GM08714 (cell line): ENCODE results near the gene RCBTB1.

Experiments used
- H3K4me3 ChIP-seq: fragments of 200-500 bp; sonication (Bioruptor generic); 2 replicates; pipeline ENCODE4 v1.5.1; 2014; ENCODE audit warnings: mild to moderate bottlenecking, low read length, inconsistent platforms
- ZNF274 ChIP-seq: IDR thresholded peaks from 2 replicates; pipeline ENCODE4 v1.6.1; 2012; ENCODE audit warnings: mild to moderate bottlenecking, low read depth, low read length

Gene RCBTB1

GRCh38 chr13:49585220-49586157 lies at the start of gene RCBTB1:
TSS of gene RCBTB1 (minus strand) at chr13:49585558. CDS start at chr13:49567279, 18,279 bp downstream.
- TF ChIP-seq ZNF274, result no peak

GRCh38 chr13:49633710-49634109 lies 48.4 kb upstream of the RCBTB1 start:
- no peak for TF ChIP-seq ZNF274
- no peak overlapping the region for H3K4me3 ChIP-seq

More at GRCh38 chr13:49585220-49586157, at the start of gene RCBTB1:
- H3K4me3 ChIP-seq, result peak within 1 kb of the TSS; percentile 85

- no peak overlapping the region for H3K4me3 ChIP-seq
- no peak for TF ChIP-seq ZNF274
Measured at GRCh38 chr13:49632156-49632555, 46.8 kb upstream of the RCBTB1 start.

DNA sequence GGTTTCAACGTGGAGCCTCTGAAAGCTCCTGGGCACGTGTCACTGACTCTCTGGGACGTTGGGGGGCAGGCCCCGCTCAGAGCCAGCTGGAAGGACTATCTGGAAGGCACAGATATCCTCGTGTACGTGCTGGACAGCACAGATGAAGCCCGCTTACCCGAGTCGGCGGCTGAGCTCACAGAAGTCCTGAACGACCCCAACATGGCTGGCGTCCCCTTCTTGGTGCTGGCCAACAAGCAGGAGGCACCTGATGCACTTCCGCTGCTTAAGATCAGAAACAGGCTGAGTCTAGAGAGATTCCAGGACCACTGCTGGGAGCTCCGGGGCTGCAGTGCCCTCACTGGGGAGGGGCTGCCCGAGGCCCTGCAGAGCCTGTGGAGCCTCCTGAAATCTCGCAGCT lies 45.2 kb upstream of the RCBTB1 start:
- no peak for TF ChIP-seq ZNF274

DNA sequence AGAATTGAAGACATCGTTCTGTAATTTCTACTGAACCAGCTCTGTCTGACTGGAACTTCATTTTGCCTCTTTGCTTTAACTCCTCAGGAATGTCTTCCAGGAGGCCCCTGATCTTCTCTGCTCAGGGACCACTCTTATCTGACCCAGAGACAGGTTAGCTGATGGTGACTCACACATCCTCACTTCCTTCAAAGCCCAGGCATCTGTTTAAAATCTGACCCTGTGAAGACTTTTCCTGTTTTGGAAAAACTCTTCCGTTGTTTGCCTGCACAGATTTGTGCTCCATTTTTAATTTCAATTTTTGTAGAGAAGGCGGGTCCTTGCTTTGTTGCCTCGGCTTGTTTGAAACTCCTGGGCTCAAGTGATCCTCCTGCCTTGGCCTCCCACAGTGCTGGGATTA lies 44.6 kb upstream of the RCBTB1 start:
- no peak for TF ChIP-seq ZNF274
- H3K4me3 ChIP-seq, result peak overlapping the region; percentile 24; the same call in 1 of the 2 replicates

More for the DNA sequence above, 45.2 kb upstream of the RCBTB1 start:
- H3K4me3 ChIP-seq, result no peak overlapping the region

- H3K4me3 ChIP-seq, result peak overlapping the region; percentile 76; the same call in 1 of the 2 replicates
- TF ChIP-seq ZNF274, result no peak
Measured at GRCh38 chr13:49629196-49629938, 44.0 kb upstream of the RCBTB1 start.

- peak within 1 kb of the TSS; percentile 76; the same call in 1 of the 2 replicates for H3K4me3 ChIP-seq
- no peak for TF ChIP-seq ZNF274
Measured at GRCh38 chr13:49627831-49628652, 42.7 kb upstream of the RCBTB1 start, which contains the start of gene ARL11. TSS of gene ARL11 (plus strand) at chr13:49628507. CDS start at chr13:49630448, 1,941 bp downstream.

- TF ChIP-seq ZNF274, result no peak
- H3K4me3 ChIP-seq, result no peak overlapping the region
Measured at GRCh38 chr13:49625392-49626079, 40.2 kb upstream of the RCBTB1 start.

- TF ChIP-seq ZNF274, result no peak
Measured at GRCh38 chr13:49624229-49624628, 38.9 kb upstream of the RCBTB1 start.

DNA sequence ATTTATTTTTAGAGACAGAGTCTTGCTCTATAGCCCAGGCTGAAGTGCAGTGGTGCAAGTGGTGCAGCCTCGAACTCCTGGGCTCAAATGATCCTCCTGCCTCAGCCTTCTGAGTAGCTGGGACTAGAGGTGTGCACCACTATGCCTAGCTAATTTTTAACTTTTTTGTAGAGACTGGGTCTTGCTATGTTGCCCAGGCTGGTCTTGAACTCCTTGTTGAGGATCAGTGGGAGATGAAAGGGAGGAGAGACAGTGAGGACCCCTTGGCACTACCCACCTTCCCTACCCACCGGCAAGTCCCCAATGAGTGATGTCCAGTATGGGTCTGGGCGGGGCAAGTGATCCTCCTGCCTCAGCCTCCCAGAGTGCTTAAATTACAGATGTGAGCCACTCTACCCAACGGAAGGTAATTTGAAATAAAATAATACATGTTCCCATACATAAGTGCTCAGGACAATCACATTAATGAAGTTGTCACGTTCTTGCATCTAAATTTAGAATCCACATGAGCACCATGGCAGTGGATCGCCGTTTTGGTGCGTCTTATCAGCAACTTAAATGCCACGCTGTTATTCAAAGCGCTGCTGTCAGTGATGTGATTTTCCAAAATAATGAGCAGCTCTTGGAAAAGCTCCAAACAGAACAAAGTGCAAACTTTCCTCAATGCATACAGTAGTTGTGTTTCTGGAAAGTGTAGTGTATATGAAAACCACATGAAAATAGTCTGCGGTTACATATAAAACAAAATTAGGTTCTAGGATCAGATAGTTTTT lies 37.0 kb upstream of the RCBTB1 start:
- no peak overlapping the region for H3K4me3 ChIP-seq
- no peak for TF ChIP-seq ZNF274

More at GRCh38 chr13:49624229-49624628, 38.9 kb upstream of the RCBTB1 start:
- no peak overlapping the region for H3K4me3 ChIP-seq

DNA sequence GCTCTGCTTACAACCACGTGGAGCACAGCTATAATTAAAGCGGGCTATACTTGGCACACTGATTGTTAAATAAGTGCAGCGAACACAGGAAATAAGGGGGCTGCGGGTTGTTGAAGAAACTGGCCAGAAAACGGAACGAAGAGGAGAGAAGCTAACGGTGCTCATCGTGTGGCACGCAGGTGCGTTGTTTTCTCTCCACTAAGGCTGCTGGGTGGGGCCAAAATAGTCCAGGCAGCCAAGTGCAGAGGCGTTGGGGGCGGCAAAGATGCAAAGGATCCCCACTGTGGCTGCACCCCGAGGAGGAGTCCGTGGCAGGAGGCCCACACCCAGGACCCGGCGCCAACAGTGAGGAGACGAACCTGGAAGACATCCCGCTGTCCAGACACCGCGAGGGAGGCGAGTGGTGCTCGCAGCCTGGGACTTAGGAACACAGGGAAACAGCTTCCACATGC lies 34.8 kb upstream of the RCBTB1 start:
- peak overlapping the region; percentile 29; the same call in 1 of the 2 replicates for H3K4me3 ChIP-seq
- no peak for TF ChIP-seq ZNF274

DNA sequence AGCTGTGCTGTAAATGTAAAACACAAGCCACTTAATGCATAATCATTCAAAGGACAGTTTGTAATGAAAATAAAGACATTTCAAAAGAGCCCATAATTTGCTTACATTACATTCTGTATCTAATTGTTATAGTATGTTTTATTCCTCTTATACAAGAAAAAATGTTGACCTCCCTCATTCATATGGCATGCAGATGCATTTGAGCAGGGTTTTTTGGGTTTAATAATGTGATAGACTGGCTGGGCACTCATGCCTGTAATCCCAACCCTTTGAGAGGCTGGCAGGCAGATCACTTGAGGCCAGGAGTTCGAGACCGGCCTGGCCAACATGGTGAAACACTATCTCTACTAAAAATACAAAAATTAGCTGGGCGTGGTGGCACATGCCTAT lies 31.3 kb upstream of the RCBTB1 start:
- no peak for TF ChIP-seq ZNF274
- no peak overlapping the region for H3K4me3 ChIP-seq
